GM12865 (cell line): ENCODE results near the gene PHF13.
"Not testable (repeated sequence)": the region's sequence is repeated elsewhere in the genome, so short reads cannot be mapped to it uniquely, and the experiment has no call there.

ENCODE experiments used
- DNase-seq: peaks from one replicate; pipeline ENCODE4 v3.0.0; 2010; ENCODE audit warnings: low read depth
- H3K4me3 ChIP-seq: 2 replicates; pipeline ENCODE4 v1.5.1; 2011; ENCODE audit warnings: mild to moderate bottlenecking, low read depth, low read length, control low read depth
- TF ChIP-seq, protein P1 (sequence below): IDR thresholded peaks from 2 replicates; pipeline ENCODE4 v1.5.1; 2011; ENCODE audit warnings: low read length, control low read depth, low read depth, inconsistent platforms; ENCODE audit not compliant: insufficient read depth; ENCODE audit errors: missing control alignments

The PHF13 gene

DNA sequence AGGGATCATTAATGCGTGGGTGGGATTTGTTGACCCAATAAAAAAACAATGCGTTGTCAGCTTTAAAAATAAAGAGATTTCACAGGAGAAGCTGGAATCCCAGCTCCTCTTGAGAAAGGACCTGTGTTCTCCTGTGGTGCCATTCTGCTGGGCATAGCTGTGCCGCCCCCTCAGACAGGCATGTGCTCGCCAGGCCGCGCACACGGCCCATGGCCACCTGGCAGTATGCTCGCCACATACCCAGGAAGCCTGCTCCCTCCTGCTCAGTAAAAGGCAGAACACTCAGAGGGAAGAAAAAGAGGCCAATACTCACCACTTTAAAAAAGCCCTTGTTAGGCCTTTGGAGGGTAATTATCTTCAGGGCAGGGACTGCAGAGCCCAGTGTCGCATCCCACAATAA, 24.2 kb downstream of the PHF13 start:
- DNase-seq = no peak
- TF ChIP-seq, protein P1, sequence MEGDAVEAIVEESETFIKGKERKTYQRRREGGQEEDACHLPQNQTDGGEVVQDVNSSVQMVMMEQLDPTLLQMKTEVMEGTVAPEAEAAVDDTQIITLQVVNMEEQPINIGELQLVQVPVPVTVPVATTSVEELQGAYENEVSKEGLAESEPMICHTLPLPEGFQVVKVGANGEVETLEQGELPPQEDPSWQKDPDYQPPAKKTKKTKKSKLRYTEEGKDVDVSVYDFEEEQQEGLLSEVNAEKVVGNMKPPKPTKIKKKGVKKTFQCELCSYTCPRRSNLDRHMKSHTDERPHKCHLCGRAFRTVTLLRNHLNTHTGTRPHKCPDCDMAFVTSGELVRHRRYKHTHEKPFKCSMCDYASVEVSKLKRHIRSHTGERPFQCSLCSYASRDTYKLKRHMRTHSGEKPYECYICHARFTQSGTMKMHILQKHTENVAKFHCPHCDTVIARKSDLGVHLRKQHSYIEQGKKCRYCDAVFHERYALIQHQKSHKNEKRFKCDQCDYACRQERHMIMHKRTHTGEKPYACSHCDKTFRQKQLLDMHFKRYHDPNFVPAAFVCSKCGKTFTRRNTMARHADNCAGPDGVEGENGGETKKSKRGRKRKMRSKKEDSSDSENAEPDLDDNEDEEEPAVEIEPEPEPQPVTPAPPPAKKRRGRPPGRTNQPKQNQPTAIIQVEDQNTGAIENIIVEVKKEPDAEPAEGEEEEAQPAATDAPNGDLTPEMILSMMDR = no peak
- no peak overlapping the region for H3K4me3 ChIP-seq

DNA sequence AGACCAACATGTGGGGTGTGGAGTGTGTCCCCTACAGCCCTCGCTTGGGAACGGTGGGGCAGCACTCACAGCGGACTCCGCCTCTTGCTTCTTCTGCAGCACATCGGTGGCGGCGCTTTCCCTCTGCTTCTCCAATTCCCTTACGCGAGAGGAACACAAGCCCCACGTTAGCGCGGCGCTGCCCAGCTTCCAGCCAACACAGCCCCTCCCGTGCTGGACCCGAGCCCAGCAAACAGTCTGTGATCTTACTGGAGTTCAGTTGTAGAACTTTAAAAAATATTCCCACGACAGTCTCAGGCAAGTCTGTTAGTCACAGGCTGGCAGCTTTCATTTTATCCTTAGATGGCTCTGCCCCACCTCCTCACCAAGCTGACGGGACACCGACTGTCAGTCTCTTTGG, 24.7 kb downstream of the PHF13 start:
- DNase-seq = no peak
- H3K4me3 ChIP-seq = no peak overlapping the region
- TF ChIP-seq, protein P1 = no peak

DNA sequence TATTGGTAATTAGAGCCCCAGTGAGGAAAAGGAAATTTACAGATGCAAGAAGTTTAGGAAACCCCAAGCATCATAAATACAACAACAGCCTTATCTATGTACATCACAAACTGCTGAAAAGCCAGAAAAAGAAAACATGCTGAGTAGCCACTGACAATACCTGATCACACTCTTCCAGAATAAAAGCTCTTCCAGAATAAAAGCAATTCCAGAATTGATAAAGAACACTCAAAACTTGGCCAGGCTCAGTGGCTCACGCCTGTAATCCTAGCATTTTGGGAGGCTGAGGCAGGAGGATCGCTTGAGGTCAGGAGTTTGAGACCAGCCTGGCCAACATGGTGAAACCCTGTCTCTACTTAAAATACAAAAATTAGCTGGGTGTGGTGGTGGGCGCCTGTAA, 27.3 kb downstream of the PHF13 start:
- not testable (repeated sequence) for H3K4me3 ChIP-seq, DNase-seq

DNA sequence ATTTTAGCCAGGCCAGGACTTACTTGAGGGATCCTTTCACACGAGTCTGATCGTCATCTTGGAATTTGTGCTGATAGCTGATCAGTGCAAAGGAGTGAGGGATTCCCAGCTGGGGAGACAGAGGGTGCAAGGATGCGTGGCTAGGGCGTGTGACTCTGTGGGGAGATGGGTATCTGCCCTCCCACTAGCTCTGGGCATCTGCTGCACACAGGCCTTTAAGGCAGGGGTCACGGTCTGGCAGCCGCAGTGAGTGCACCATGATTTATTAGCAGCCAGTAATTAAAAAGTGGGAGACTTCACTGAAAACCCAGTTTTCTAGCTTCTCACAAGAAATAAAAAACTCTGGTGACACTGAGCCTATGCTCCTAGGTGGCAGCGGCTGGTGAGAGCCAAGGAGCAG, 31.5 kb downstream of the PHF13 start:
- no peak for DNase-seq
- no peak overlapping the region for H3K4me3 ChIP-seq
- TF ChIP-seq, protein P1 = no peak

DNA sequence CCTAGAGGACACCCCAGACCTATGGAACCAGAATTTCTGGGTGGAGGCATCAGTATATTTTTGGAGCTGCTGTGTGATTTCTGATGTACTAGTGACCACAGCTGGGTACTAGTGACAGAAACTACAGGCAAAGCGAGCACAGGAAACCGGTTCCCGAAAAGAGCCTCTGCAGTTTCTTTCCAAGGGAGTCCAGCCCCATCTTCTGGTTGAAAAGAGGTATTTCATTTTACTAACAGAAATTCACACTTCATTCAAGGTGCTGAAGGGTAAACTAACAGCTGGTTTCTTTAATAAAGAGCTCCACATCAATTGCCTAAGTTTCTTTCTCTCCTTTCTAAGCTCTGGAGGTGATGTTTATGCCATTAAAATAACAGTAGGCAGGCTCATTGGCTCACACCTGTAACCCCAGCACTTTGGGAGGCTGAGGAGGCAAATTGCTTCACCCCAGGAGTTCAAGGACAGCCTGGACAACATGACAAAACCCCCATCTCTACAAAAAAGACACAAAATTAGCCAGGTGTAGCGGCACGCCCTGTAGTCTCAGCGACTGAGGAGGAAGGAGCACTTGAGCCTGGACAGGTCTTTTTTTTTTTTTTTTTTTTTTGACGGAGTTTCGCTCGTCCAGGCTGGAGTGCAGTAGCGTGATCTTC, 33.1 kb downstream of the PHF13 start:
- TF ChIP-seq, protein P1 = peak; percentile 56
- no peak overlapping the region for H3K4me3 ChIP-seq
- DNase-seq = peak; percentile 53

DNA sequence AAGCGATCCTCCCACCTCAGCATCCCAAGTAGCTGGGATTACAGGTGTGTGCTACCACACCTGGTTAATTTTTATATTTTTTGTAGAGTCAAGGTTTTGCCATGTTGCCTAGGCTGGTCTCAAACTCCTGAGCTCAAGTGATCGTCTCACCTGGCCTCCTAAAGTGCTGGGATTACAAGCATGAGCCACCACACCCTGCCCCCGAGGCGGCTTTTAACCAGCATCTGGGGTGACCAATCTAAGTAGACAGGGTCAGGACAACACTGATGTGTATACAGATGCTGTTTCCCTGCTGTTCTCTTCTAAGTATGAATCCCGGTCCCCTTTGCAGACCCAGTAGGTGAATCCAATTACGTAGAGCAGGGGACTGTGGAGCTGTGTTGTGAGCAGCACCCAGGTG, 35.0 kb downstream of the PHF13 start:
- TF ChIP-seq, protein P1 = no peak
- DNase-seq = no peak
- no peak overlapping the region for H3K4me3 ChIP-seq

DNA sequence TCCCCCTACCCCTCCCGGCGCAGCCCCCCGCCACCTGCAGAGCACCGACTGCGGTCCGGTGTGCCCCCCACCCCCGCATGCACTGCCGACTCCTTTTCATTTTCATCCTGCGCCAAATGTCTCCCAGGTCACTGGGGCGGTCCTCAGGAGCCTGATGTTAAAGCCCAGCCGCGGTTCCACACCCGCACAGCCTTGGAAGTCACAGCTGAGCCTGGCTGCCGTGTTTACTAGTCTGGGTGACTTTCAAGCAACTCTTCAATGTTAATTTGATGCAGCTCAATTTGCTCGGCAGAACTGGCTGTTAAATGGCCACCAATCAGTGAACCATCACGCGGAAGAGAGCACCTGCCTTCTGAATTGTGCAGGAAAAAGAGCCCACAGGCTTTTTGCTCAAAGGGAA, 38.4 kb downstream of the PHF13 start:
- TF ChIP-seq, protein P1 = no peak
- H3K4me3 ChIP-seq = no peak overlapping the region
- no peak for DNase-seq
